OCI-LY3 (cell line): ENCODE measurements around the gene SNRPD1.

ENCODE experiments used
- H2AFZ ChIP-seq: fragments of 200-600, 300-600 bp; shearing (Covaris generic); 2 replicates; pipeline ENCODE4 v1.6.0; 2014; ENCODE audit warnings: antibody characterized with exemption, low read depth, low read length
- H3K27ac ChIP-seq: fragments of 200-600, 300-600 bp; sonication (generic); 2 replicates; pipeline ENCODE4 v1.5.1; 2014; ENCODE audit warnings: mild to moderate bottlenecking, low read length, moderate library complexity, mixed read lengths
- H3K27me3 ChIP-seq: fragments of 200-600, 300-600 bp; sonication (generic); 2 replicates; pipeline ENCODE4 v1.6.1; 2014; ENCODE audit warnings: low read depth, low read length, mixed read lengths
- H3K36me3 ChIP-seq: fragments of 200-600, 300-600 bp; sonication (generic); replicated peaks from 2 replicates; pipeline ENCODE3; 2014; ENCODE audit warnings: low read depth, low read length, mixed read lengths
- H3K4me1 ChIP-seq: fragments of 300-600, 200-600 bp; sonication (generic); 2 replicates; pipeline ENCODE4 v1.6.1; 2014; ENCODE audit warnings: low read length, mixed read lengths
- H3K4me2 ChIP-seq: fragments of 200-600, 300-600 bp; sonication (generic); 2 replicates; pipeline ENCODE4 v1.6.1; 2014; ENCODE audit warnings: low read length, mixed read lengths
- H3K4me3 ChIP-seq: fragments of 300-600, 200-600 bp; sonication (generic); 2 replicates; pipeline ENCODE4 v1.5.1; 2014; ENCODE audit warnings: antibody characterized with exemption, mild to moderate bottlenecking, low read length, moderate library complexity
- H3K79me2 ChIP-seq: fragments of 300-600, 200-600 bp; shearing (Covaris generic); 2 replicates; pipeline ENCODE4 v1.6.1; 2014; ENCODE audit warnings: mild to moderate bottlenecking, low read length, mixed read lengths
- H3K9ac ChIP-seq: fragments of 300-600, 200-600 bp; shearing (Covaris generic); 2 replicates; pipeline ENCODE4 v1.6.0; 2014; ENCODE audit warnings: mild to moderate bottlenecking, low read length, moderate library complexity
- H3K9me3 ChIP-seq: fragments of 200-600, 300-600 bp; shearing (Covaris generic); 2 replicates; pipeline ENCODE4 v1.6.1; 2014; ENCODE audit warnings: low read length, mixed read lengths; ENCODE audit not compliant: insufficient read depth
- H4K20me1 ChIP-seq: fragments of 200-600, 300-600 bp; sonication (generic); 2 replicates; pipeline ENCODE4 v1.6.1; 2016; ENCODE audit warnings: low read length, mixed read lengths; ENCODE audit not compliant: insufficient read depth
- EZH2phosphoT487 ChIP-seq: fragments of 200-600 bp; shearing (Covaris generic); IDR thresholded peaks from 2 replicates; pipeline ENCODE4 v1.6.1; 2018; ENCODE audit warnings: antibody characterized with exemption, mixed run types, low read depth
- TF ChIP-seq, protein P1 (sequence below): fragments of 200-600, 300-600 bp; sonication (generic); IDR thresholded peaks from 2 replicates; pipeline ENCODE4 v1.5.1; 2014; ENCODE audit warnings: antibody characterized with exemption, low read length, low read depth

The SNRPD1 gene

DNA sequence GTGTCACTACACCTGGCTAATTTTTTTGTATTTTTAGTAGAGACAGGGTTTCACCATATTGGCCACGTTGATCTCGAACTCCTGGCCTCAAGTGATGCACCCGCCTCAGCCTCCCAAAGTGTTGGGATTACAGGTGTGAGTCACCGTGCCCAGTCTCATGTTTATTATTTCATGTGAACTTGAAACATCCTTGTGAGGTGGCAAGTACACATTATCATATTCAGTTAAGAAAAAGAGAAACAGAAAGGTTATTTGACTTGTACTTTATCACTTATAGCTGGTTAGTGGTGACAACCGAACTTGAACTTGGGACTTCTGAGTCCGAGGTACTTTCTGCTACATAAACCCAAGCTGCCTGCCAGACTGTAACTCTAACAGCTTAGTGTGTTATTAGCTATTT lies 68.0 kb downstream of the SNRPD1 start:
- Histone ChIP-seq H4K20me1 (peaks cover 2% of the 10 kb centered on the region; the same call in 1 of the 2 replicates), H3K4me3 (no peak overlapping the region), H3K27me3 (no peaks in the 10 kb centered on the region), H3K4me1 (peaks cover 27% of the 10 kb centered on the region), H3K9ac (no peak overlapping the region), H2AFZ (no peak overlapping the region), H3K9me3 (no peaks in the 10 kb centered on the region), H3K36me3 (peaks cover 7% of the 10 kb centered on the region), H3K4me2 (no peak overlapping the region), H3K27ac (no peak overlapping the region), H3K79me2 (no peaks in the 10 kb centered on the region; the same call in 1 of the 2 replicates)
- TF ChIP-seq EZH2phosphoT487, result no peak
- TF ChIP-seq, protein P1, sequence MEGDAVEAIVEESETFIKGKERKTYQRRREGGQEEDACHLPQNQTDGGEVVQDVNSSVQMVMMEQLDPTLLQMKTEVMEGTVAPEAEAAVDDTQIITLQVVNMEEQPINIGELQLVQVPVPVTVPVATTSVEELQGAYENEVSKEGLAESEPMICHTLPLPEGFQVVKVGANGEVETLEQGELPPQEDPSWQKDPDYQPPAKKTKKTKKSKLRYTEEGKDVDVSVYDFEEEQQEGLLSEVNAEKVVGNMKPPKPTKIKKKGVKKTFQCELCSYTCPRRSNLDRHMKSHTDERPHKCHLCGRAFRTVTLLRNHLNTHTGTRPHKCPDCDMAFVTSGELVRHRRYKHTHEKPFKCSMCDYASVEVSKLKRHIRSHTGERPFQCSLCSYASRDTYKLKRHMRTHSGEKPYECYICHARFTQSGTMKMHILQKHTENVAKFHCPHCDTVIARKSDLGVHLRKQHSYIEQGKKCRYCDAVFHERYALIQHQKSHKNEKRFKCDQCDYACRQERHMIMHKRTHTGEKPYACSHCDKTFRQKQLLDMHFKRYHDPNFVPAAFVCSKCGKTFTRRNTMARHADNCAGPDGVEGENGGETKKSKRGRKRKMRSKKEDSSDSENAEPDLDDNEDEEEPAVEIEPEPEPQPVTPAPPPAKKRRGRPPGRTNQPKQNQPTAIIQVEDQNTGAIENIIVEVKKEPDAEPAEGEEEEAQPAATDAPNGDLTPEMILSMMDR, result no peak

DNA sequence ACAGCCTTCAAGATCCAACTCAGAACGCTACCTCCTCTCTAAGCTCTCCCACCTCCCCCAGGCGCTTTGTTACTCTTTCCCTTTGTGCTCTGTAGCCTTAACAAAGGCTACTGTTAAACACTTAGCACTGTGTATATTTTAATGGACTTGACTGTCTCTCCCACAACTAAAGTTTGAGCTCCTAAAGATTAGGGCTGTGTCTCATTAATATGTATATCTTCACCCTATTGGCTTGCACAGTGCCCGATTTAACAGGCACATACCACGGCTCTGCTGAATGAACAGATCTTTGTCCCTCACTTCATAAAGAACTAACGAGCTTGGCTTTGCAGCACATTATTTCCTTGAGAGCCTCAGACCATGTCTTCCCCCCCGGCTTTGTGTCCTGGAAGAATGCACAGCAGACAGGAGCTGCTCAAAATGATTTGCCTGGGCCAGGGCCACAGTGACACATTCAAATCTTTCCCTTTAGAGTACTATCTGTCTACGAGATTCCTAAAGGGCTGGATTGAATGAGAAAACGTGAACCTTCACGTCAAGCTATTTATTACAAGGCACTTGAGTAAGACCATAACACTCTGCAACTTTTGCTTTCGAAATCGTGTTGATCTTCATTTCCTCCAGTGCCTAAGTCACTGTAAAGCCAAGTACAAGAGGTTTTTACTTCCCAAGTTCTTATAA lies 70.4 kb downstream of the SNRPD1 start:
- no peaks in the 10 kb centered on the region for H3K27me3 ChIP-seq
- H3K27ac ChIP-seq, result peak overlapping the region; percentile 34
- H3K4me3 ChIP-seq, result peak overlapping the region; percentile 67
- H3K9ac ChIP-seq, result peak overlapping the region; percentile 55
- peaks cover 46% of the 10 kb centered on the region for H3K4me1 ChIP-seq
- H3K79me2 ChIP-seq, result no peaks in the 10 kb centered on the region; the same call in 1 of the 2 replicates
- peaks cover 14% of the 10 kb centered on the region for H3K36me3 ChIP-seq
- H3K9me3 ChIP-seq, result no peaks in the 10 kb centered on the region
- H2AFZ ChIP-seq, result peak overlapping the region; percentile 76
- H3K4me2 ChIP-seq, result peak overlapping the region; percentile 98
- peaks cover 3% of the 10 kb centered on the region; the same call in 1 of the 2 replicates for H4K20me1 ChIP-seq
- TF ChIP-seq EZH2phosphoT487, result no peak
- TF ChIP-seq, protein P1, result no peak
